Globus pallidus (tissue), 1 donor: Measurements from ENCODE around the gene ARPC1A.
"Not testable (repeated sequence)": the region's sequence is repeated elsewhere in the genome, so short reads cannot be mapped to it uniquely, and the experiment has no call there.

Source experiments
- DNase-seq: peaks from one replicate; pipeline ENCODE4 v3.0.0-alpha.2; 2015; ENCODE audit warnings: low spot score

Gene ARPC1A

GRCh38 chr7:99322659-99323058 is 3.0 kb upstream of the ARPC1A start:
- not testable (repeated sequence) for DNase-seq

GRCh38 chr7:99324559-99324958 is 1.1 kb upstream of the ARPC1A start:
- no peak for DNase-seq

- DNase-seq, result no peak
Observed at GRCh38 chr7:99325001-99325493, 651 bp upstream of the ARPC1A start.

- DNase-seq, result no peak
Observed at GRCh38 chr7:99326408-99326782, 697 bp downstream of the ARPC1A start.

GRCh38 chr7:99330314-99330961 is 4.7 kb downstream of the ARPC1A start:
- not testable (repeated sequence) for DNase-seq

- no peak for DNase-seq
Observed at GRCh38 chr7:99331002-99331401, 5.3 kb downstream of the ARPC1A start.

- DNase-seq, result no peak
Observed at GRCh38 chr7:99339595-99339994, 13.9 kb downstream of the ARPC1A start.

GRCh38 chr7:99340659-99341058 is 15.0 kb downstream of the ARPC1A start:
- DNase-seq, result no peak

GRCh38 chr7:99344061-99344647 is 18.5 kb downstream of the ARPC1A start:
- DNase-seq, result no peak

- DNase-seq, result not testable (repeated sequence)
Observed at GRCh38 chr7:99350641-99351040, 24.9 kb downstream of the ARPC1A start.

- no peak for DNase-seq
Observed at GRCh38 chr7:99352247-99352646, 26.5 kb downstream of the ARPC1A start.

- no peak for DNase-seq
Observed at GRCh38 chr7:99355098-99355497, 29.4 kb downstream of the ARPC1A start.

- DNase-seq, result peak; percentile 75
Observed at GRCh38 chr7:99357701-99358490, 32.2 kb downstream of the ARPC1A start.

- DNase-seq, result not testable (repeated sequence)
Observed at GRCh38 chr7:99358521-99358920, 32.8 kb downstream of the ARPC1A start.

GRCh38 chr7:99359465-99360154 is 33.9 kb downstream of the ARPC1A start:
- DNase-seq, result no peak

GRCh38 chr7:99362801-99363200 is 37.1 kb downstream of the ARPC1A start:
- DNase-seq, result no peak

GRCh38 chr7:99363286-99363685 is 37.6 kb downstream of the ARPC1A start:
- no peak for DNase-seq

- no peak for DNase-seq
Observed at GRCh38 chr7:99365318-99366141, 39.8 kb downstream of the ARPC1A start.

GRCh38 chr7:99366646-99367045 is 40.9 kb downstream of the ARPC1A start:
- no peak for DNase-seq

- no peak for DNase-seq
Observed at GRCh38 chr7:99368750-99369389, 43.2 kb downstream of the ARPC1A start.

GRCh38 chr7:99369767-99370391 is 44.2 kb downstream of the ARPC1A start:
- no peak for DNase-seq
